Measurements from ENCODE around the gene CASP10.

- TF ChIP-seq CTCF (IDR thresholded peaks at IDR 0.05; ENCODE audit: borderline replicate concordance, extremely low read depth, low read length, poor library complexity, severe bottlenecking) (no peak), EZH2 (IDR thresholded peaks at IDR 0.05; ENCODE audit: borderline replicate concordance, low read depth, low read length, severe bottlenecking) (no peak)
These were observed 79.0 kb downstream of the CASP10 start for GRCh38 chr2:201261906-201262305.
